Anterior cingulate cortex (tissue), 58 donors: ENCODE results near the gene OPRD1.
"Not testable (repeated sequence)": the region's sequence is repeated elsewhere in the genome, so short reads cannot be mapped to it uniquely, and the experiment has no call there.

ENCODE experiments used
- DNase-seq, 58 donors: peaks; one replicate each; lab custom pipeline; 2025; lab: John Stamatoyannopoulos, UW

Gene OPRD1

DNA sequence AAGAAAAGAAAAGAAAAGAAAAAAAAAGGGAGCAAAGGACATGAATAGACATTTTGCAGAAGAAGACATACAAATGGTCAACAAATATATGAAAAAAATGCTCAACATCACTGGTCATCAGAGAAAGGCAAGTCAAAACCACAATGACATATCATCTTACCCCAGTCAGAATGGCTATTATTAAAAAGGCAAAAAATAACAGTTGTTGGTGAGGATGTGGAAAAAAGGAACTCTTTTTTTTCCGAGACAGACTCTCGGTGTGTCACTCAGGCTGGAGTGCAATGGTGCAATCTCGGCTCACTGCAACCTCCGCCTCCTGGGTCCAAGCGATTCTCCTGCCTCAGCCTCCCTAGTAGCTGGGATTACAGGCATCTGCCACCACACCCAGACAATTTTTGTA is 63.2 kb downstream of the OPRD1 start:
- not testable (repeated sequence) for DNase-seq

DNA sequence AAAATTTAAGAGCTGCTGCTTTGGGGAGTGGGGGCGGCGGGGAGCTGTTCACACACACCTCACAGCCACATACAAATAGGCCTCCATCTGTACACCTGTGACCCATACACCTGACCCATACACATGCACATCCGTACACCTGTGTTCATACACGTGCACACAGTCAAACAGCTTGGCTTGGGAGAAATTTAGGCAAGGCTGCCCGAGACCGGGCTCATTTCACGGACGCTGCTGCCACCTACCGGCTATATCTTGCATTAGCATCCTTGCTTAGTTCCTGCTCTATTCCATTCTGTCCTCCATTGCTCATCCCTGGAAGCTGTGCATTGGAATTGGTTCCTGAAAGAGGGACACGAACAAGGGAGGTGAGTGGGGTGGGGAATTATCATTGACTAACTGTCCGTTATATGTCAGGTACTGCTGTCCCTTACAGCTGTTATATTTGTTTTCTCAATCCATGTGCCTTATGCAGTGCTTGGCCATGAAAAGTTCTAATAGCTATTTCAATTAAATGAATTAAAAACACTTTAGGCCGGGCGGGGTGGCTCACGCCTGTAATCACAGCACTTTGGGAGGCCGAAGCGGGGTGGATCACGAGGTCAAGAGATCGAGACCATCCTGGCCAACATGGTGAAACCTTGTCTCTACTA is 65.3 kb downstream of the OPRD1 start:
- peak in 54 of 58 donors; percentile 13 to 84 (median 46) for DNase-seq

GRCh38 chr1:28878796-28879195 is 66.8 kb downstream of the OPRD1 start:
- no peak for DNase-seq

- peak in 56 of 58 donors; percentile 10 to 84 (median 66) for DNase-seq
These were observed 70.1 kb downstream of the OPRD1 start for GRCh38 chr1:28882009-28882628.

- DNase-seq: no peak
These were observed 71.3 kb downstream of the OPRD1 start for GRCh38 chr1:28883242-28883616.

DNA sequence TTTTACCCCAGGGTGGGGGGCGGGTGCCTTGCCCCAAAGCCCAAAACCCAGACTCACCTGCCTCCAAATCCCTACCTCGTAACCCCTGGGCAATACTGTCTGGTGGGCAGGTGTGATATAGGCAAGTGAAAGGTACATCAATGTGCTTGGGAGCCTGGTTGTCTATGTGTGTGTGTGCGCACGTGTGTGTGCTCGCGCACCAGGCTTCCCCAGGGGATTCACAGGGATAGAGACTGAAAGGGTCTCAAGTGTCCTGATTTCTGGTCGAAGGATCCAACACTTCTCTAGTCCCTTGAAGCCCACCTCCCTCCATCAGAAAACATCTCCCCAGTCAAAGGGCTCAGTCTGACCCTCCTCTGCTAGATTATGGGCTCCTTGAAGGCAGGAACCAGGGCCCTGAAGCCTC is 73.5 kb downstream of the OPRD1 start:
- peak in 1 of 58 donors; percentile 27 for DNase-seq

DNA sequence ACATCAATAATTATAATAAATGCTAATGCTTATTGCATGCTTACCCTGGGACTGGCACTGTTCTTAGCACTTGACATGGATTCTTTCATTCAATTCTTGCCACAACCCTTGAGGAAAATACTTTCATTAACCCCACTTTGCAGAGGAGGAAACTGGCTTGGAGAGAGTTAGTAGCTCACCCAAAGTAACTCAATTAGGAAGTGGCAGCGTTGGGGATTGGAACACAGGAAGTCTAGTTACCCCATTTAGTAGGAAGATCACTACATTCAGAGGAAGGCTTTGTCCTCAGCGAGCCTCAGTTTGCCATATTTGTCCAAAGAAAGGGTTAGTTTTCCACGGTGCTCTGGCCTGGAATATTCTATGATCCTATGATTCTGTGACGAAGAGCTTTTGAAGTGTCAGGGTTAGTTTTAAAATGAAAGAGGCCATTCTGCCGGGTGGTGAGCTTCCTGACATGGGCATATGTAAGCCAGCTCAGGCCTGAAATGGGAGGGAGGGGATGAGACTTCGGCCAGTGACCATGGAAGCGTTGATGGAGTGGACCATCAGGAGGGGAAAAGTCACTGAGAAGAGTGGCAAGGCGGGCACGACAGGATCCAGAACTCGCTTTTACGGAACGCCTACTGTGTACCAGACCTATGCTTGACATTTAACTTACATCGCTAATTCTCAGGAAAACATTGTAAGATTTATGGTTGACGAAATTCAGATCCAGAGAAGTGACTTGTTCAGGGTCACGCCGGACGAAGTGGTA is 74.2 kb downstream of the OPRD1 start:
- DNase-seq: no peak

- peak in 51 of 58 donors; percentile 5 to 70 (median 42) for DNase-seq
These were observed 74.9 kb downstream of the OPRD1 start for GRCh38 chr1:28886731-28887418.

DNA sequence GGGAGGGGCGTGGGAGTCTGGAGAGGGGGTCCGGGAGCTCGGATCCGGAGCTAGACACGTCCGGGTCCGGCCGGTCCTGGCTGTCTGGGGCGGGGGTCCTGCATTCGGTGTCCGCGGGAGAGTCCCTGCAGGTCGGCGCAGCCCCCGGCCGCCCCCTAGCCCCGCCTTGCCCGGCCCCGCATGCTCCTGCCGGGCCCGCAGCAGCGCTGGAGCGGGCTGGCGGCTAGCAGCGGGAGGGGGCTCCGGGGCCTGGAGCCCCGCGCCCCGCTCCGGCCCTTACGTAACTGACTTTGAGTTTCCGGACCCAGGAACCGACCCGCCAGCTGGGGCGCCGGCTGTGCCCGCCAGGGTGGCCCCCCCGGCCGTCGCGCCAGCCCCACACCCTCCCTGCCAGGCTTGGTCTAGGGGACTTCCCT is 75.5 kb downstream of the OPRD1 start:
- DNase-seq: peak in 10 of 58 donors; percentile 4 to 24 (median 10)

GRCh38 chr1:28887835-28888682 is 76.1 kb downstream of the OPRD1 start:
- DNase-seq: peak in 4 of 58 donors; percentile 5 to 33 (median 12)

DNA sequence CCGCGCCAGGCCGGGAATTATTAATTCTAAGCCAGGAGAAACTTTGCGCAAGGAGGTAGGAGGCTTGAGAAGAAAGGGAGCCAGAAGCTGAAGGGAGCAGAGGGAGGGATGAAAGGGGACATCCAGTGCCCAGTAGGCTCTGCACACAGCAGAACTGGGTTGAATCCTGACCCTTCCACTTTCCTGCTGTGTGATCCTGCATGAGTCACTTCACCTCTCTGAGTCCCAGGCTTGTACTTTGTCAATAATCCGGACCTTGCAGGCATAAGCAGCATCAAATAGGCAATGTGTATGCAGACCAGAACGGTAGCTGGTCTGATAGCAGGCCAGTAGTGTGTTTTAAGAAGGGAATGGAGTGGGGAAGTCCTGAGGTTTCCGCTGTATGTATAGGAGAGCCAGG is 76.9 kb downstream of the OPRD1 start:
- no peak for DNase-seq

DNA sequence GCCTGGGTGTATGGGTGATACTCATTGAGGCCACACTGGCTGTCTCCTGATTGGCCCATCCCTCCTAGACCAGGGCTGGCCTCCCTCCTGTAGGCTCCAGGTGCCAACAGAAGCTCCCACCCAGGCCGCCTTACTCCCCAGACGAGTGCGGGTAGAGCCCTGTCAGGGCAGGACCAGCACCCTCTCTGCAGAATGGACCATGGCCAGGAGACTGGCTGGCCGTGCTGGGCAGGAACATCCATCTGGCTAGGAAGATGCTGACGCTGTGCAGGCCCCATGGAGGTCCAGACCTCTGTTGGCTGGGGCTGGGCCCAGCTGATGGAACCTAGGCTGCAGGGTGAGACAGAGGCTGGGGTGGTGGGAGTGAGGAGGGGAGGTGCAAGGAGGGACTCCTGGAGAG is 77.4 kb downstream of the OPRD1 start:
- DNase-seq: no peak

- DNase-seq: no peak
These were observed 78.5 kb downstream of the OPRD1 start for GRCh38 chr1:28890435-28890834.

DNA sequence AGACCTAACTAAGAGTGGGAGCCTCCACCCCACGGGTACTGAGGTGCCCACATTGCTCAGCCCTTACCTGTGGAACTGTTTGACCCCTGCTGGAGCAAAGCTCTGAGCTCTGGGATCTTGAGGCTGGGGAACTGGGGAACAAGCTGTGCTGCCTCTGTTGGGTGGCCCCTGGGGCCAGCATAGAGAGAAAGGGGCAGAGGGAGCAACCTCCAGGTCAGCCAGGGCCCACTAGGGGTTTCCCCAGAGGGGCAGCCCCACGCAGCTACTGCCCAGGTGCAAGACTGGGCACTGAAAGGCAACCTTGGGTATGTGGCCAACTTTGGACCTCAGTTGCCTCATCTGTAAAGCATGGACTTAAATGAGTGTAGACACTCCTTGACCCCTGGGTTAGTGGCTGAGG is 78.9 kb downstream of the OPRD1 start:
- DNase-seq: no peak

GRCh38 chr1:28891256-28891655 is 79.3 kb downstream of the OPRD1 start:
- no peak for DNase-seq

GRCh38 chr1:28893403-28894102 is 81.6 kb downstream of the OPRD1 start:
- no peak for DNase-seq

DNA sequence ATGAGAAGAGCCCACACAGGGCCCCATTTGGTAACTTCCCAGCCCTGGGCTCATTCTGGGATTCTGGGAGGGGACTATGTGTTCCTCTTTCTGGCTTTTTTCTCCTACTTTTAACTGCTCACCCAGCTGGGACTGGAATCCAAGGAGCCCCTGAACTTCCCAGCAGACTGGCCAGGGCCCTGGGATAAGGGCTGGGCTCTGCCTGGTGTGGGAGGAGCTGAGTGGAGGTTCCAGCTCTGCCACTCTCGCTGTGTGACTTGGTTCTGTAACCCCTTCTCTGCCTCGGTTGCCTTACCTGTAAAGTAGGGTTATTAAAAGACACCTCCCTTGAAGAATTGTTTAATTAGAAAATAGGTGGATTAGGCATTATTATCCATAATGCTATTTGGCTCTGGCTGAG is 82.8 kb downstream of the OPRD1 start:
- DNase-seq: no peak

GRCh38 chr1:28895896-28896608 is 84.1 kb downstream of the OPRD1 start:
- no peak for DNase-seq

DNA sequence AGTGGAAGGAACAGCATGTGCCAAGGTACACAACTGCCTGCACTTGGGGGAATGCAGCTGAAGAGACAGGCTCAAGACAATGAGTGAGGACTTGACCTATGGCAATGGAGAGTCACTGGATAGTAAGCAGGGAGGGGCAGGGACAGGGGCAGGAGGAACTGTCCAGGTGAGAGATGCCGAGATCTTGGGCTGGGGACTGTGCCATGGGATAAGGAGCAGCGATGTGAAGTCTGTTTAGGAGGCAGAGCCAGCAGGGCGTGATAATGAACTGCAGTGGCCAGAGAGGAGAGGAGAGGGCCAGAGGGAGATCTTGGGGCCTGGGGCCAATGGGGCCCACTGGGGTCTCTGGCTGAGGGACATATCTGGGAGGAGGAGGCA is 84.6 kb downstream of the OPRD1 start:
- no peak for DNase-seq
